Activated CD4-positive, alpha-beta T cell treated with anti-CD3 and anti-CD28 coated beads for 36 hours (primary cell): Measurements from ENCODE around the gene ERC2. TPM values are rescaled to one million over a fixed set of nuclear protein-coding genes. Genes with fewer than 3 reads are reported as not detected.

Experiments used
- ATAC-seq: fragments of 200-7000 bp; cut with Tn5 transposase; one replicate; pipeline ENCODE4 v1.10.0; 2021; ENCODE audit warnings: mild to moderate bottlenecking, moderate library complexity
- CTCF ChIA-PET: fragments of 350-600 bp; sonication (Branson Sonifier 250); formaldehyde crosslinking; loops from one replicate; lab custom pipeline; 2021; ENCODE audit warnings: antibody characterized with exemption; lab: Charles Lee
- POLR2A ChIA-PET: fragments of 350-600 bp; sonication (Branson Sonifier 250); formaldehyde crosslinking; loops from one replicate; lab custom pipeline; 2021; ENCODE audit warnings: antibody characterized with exemption, inconsistent platforms; lab: Charles Lee
- DNase-seq: peaks from one replicate; pipeline ENCODE4 v3.0.0-alpha.2; 2020
- H3K27ac Mint-ChIP-seq: one replicate; pipeline ENCODE4 v1.8.0; 2021; ENCODE audit warnings: mixed read lengths
- H3K27me3 Mint-ChIP-seq: one replicate; pipeline ENCODE4 v1.8.0; 2021; ENCODE audit warnings: mixed read lengths
- H3K36me3 Mint-ChIP-seq: one replicate; pipeline ENCODE4 v1.8.0; 2021; ENCODE audit warnings: low read depth, mixed read lengths
- H3K4me1 Mint-ChIP-seq: one replicate; pipeline ENCODE4 v1.8.0; 2021; ENCODE audit warnings: mixed read lengths
- H3K4me3 Mint-ChIP-seq: one replicate; pipeline ENCODE4 v1.8.0; 2021; ENCODE audit warnings: mild to moderate bottlenecking, moderate library complexity, mixed read lengths
- H3K9me3 Mint-ChIP-seq: one replicate; pipeline ENCODE4 v1.8.0; 2021; ENCODE audit warnings: low read depth, mixed read lengths
- intact Hi-C, 2 experiments: fragments of 100-400 bp; cut with DNase I in 1 of 2; cut with micrococcal nuclease in 1 of 2; formaldehyde crosslinking; loops; one replicate each; pipeline versions ENCODE4 v1.14.2 to v1.15.1; 2022 to 2024; cut with DNase I, micrococcal nuclease
- total RNA-seq, 2 experiments: library from RNA; stranded (reverse); gene quantifications; one replicate each; pipeline ENCODE4 v1.2.3, GENCODE V29; 2021

ERC2 gene
- total RNA-seq, 2 experiments from 2014 or later: not detected

DNA sequence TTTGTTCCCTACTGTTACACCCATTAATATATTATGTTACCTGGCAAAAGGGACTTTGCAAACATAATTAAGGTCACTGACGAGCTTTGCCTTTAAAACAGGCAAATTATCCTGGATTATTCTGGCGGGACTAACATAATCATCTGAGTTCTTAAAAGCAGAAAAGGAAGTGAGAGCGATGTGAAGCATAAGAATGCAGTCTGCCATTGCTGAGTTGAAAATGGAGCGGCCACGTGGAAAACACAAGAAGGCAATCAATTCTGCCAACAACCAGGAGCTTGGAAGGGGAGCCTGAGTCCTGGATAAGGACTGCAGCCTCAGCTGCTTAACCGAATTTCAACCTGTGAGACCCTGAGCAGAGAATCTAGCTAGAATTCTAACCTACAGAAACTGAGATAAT is 653.0 kb downstream of the ERC2 start:
- Mint-ChIP-seq H3K4me3 (no peak overlapping the region), H3K9me3 (no peaks in the 10 kb centered on the region)
- CTCF ChIA-PET: no interaction called here

GRCh38 chr3:55813268-55814097 is 654.8 kb downstream of the ERC2 start:
- intact Hi-C loops: no loop called here
- Mint-ChIP-seq H3K27me3 (peaks cover 2% of the 10 kb centered on the region), H3K4me3 (no peak overlapping the region), H3K9me3 (no peaks in the 10 kb centered on the region), H3K36me3 (no peaks in the 10 kb centered on the region), H3K4me1 (no peaks in the 10 kb centered on the region), H3K27ac (no peak overlapping the region)
- DNase-seq (no peak), ATAC-seq (no peak)
- POLR2A ChIA-PET: no interaction called here
- CTCF ChIA-PET: no interaction called here

More for the DNA sequence above, 653.0 kb downstream of the ERC2 start:
- POLR2A ChIA-PET: no interaction called here
- Mint-ChIP-seq H3K4me1 (no peaks in the 10 kb centered on the region), H3K27ac (no peak overlapping the region), H3K36me3 (no peaks in the 10 kb centered on the region), H3K27me3 (peaks cover 2% of the 10 kb centered on the region)
- DNase-seq (no peak), ATAC-seq (no peak)
- intact Hi-C loops: no loop called here

- Mint-ChIP-seq H3K4me3 (no peak overlapping the region), H3K27me3 (peaks cover 2% of the 10 kb centered on the region), H3K9me3 (no peaks in the 10 kb centered on the region), H3K36me3 (no peaks in the 10 kb centered on the region), H3K27ac (no peak overlapping the region), H3K4me1 (no peaks in the 10 kb centered on the region)
- ChIA-PET CTCF (no interaction called here), POLR2A (no interaction called here)
- ATAC-seq: no peak
- intact Hi-C loops: no loop called here
- no peak for DNase-seq
These were observed 655.8 kb downstream of the ERC2 start for GRCh38 chr3:55812394-55813013.

GRCh38 chr3:55807210-55807609 is 661.1 kb downstream of the ERC2 start:
- Mint-ChIP-seq H3K27ac (no peak overlapping the region), H3K9me3 (no peaks in the 10 kb centered on the region), H3K4me1 (no peaks in the 10 kb centered on the region), H3K4me3 (no peak overlapping the region), H3K36me3 (no peaks in the 10 kb centered on the region), H3K27me3 (no peaks in the 10 kb centered on the region)
- intact Hi-C loops: no loop called here
- ChIA-PET CTCF (no interaction called here), POLR2A (no interaction called here)
- DNase-seq: no peak
- no peak for ATAC-seq

DNA sequence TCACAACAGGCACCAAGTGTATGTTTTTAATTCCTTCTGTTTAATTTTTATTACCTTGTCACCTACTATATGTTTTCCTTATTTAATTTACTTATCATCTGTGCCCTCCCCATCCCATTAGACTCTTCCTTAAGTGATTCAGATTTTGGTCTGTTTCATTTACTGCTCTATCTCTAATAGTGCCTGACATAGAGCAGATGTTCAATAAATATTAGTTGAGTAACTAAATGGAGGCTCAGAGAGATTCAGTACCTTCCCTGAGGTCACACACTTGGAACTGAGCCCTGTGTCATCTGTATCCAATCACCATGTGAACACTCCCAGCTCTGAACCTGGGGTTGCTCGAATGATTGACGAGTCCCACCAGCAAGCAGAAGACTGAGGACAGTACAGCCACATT is 663.1 kb downstream of the ERC2 start:
- no peak for DNase-seq
- intact Hi-C loops: no loop called here
- no peak overlapping the region for H3K27ac Mint-ChIP-seq
- ChIA-PET CTCF (no interaction called here), POLR2A (no interaction called here)
- H3K27me3 Mint-ChIP-seq: no peaks in the 10 kb centered on the region
- no peaks in the 10 kb centered on the region for H3K4me1 Mint-ChIP-seq
- H3K9me3 Mint-ChIP-seq: no peaks in the 10 kb centered on the region
- ATAC-seq: no peak
- no peak overlapping the region for H3K4me3 Mint-ChIP-seq
- no peaks in the 10 kb centered on the region for H3K36me3 Mint-ChIP-seq

GRCh38 chr3:55804170-55805095 is 663.8 kb downstream of the ERC2 start:
- Mint-ChIP-seq H3K27ac (no peak overlapping the region), H3K9me3 (peaks cover 2% of the 10 kb centered on the region), H3K27me3 (no peaks in the 10 kb centered on the region), H3K4me3 (no peak overlapping the region), H3K4me1 (no peaks in the 10 kb centered on the region), H3K36me3 (no peaks in the 10 kb centered on the region)
- intact Hi-C loops: no loop called here
- DNase-seq (no peak), ATAC-seq (no peak)
- ChIA-PET POLR2A (no interaction called here), CTCF (no interaction called here)

DNA sequence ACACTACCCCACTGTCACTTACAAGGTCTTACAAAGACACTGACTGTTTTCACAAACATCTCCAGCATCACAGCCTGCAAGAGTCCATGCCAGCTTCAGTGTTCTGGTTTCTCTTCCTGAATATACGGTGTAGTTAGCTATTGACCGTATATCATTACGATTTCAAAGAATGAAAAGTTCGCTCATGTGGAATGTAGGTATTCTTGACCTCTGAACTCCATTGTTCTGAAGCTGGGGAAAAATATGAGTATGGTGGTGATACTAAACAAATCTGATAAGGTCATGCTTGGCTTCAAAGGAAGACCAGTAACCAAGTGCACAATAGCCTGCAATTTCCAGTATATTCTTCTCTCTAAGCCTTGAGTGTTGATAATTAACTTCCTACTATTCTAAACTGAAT is 665.5 kb downstream of the ERC2 start:
- no peaks in the 10 kb centered on the region for H3K4me1 Mint-ChIP-seq
- no peak for ATAC-seq
- intact Hi-C loops: no loop called here
- H3K9me3 Mint-ChIP-seq: peaks cover 2% of the 10 kb centered on the region
- CTCF ChIA-PET: no interaction called here
- no peak for DNase-seq
- no peaks in the 10 kb centered on the region for H3K27me3 Mint-ChIP-seq
- H3K27ac Mint-ChIP-seq: no peak overlapping the region
- no peaks in the 10 kb centered on the region for H3K36me3 Mint-ChIP-seq
- H3K4me3 Mint-ChIP-seq: no peak overlapping the region
- POLR2A ChIA-PET: no interaction called here

DNA sequence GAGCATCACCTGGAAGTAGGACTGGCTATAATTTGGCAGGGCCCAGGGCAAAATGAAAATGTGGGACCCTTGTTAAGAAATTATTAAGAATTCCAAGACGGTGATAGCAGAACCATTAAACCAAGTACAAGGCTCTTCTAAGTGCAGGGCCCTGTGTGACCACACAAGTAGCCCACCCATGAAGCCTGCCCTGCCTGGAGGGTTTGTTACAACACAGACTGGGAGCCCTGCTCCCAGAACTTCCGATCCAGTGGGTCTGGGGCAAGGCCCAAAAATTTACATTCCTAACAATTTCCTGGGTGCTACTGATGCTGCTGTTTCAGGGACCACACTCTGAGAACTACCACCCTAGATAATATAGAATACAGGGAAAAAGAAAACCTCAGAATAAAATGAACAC is 666.6 kb downstream of the ERC2 start:
- H3K27me3 Mint-ChIP-seq: no peaks in the 10 kb centered on the region
- intact Hi-C loops: no loop called here
- no peak overlapping the region for H3K4me3 Mint-ChIP-seq

GRCh38 chr3:55801068-55801467 is 667.2 kb downstream of the ERC2 start:
- Mint-ChIP-seq H3K4me1 (no peaks in the 10 kb centered on the region), H3K27me3 (no peaks in the 10 kb centered on the region), H3K9me3 (peaks cover 2% of the 10 kb centered on the region), H3K27ac (no peak overlapping the region), H3K4me3 (no peak overlapping the region), H3K36me3 (no peaks in the 10 kb centered on the region)
- DNase-seq: no peak
- intact Hi-C loops: no loop called here
- POLR2A ChIA-PET: no interaction called here
- CTCF ChIA-PET: no interaction called here
- ATAC-seq: no peak

More for the DNA sequence above, 666.6 kb downstream of the ERC2 start:
- Mint-ChIP-seq H3K36me3 (no peaks in the 10 kb centered on the region), H3K9me3 (peaks cover 2% of the 10 kb centered on the region), H3K27ac (no peak overlapping the region), H3K4me1 (no peaks in the 10 kb centered on the region)
- POLR2A ChIA-PET: no interaction called here
- ATAC-seq (no peak), DNase-seq (no peak)
- CTCF ChIA-PET: no interaction called here

DNA sequence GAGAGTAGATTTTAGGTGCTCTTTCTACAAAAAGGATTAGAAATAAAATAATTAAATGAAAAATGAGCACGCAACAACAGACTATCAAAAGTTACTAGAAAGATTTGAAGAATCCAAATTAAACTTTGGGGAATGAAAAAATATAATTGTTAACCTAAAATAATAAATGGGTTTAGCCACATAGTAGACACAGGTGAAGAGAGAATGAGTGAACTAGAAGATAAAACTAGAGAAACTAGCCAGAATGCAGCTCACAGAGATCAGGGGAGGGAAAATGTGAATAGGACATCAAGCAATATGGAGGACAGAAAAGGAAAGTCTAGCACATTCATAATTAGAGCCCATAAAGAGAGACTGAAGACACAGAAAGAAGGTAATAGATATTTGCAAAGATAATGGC is 670.5 kb downstream of the ERC2 start:
- intact Hi-C loops: no loop called here
- H3K27ac Mint-ChIP-seq: no peak overlapping the region
- DNase-seq (no peak), ATAC-seq (no peak)
- H3K9me3 Mint-ChIP-seq: peaks cover 2% of the 10 kb centered on the region
- no peak overlapping the region for H3K4me3 Mint-ChIP-seq
- H3K36me3 Mint-ChIP-seq: no peaks in the 10 kb centered on the region
- H3K27me3 Mint-ChIP-seq: no peaks in the 10 kb centered on the region
- CTCF ChIA-PET: no interaction called here
- no peaks in the 10 kb centered on the region for H3K4me1 Mint-ChIP-seq
- POLR2A ChIA-PET: no interaction called here

DNA sequence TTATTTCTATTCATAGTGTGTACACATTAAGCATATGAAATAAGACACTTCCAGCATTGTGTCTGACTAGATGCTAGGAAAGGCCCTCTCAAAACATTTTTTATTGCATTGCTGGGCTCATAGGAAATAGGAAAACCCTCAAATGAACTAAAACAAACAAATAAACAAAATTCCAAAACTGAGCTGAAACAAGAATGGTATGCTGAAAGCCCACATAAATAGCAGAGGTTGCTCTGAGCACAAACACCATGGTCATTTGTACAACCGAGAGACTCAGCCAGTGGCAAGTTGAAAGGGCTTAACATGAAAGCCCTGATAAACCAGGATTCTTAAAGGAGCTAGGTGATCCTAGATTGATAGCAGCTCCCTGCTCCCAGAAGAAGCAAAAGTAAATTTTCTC is 671.2 kb downstream of the ERC2 start:
- Mint-ChIP-seq H3K9me3 (peaks cover 2% of the 10 kb centered on the region), H3K36me3 (no peaks in the 10 kb centered on the region), H3K27ac (no peak overlapping the region), H3K4me1 (no peaks in the 10 kb centered on the region), H3K4me3 (no peak overlapping the region), H3K27me3 (no peaks in the 10 kb centered on the region)
- ChIA-PET CTCF (no interaction called here), POLR2A (no interaction called here)
- DNase-seq (no peak), ATAC-seq (no peak)
- intact Hi-C loops: no loop called here
